NCI-H2196 (cell line): Measurements from ENCODE around the gene LPCAT2.
"Not testable (repeated sequence)": the region's sequence is repeated elsewhere in the genome, so short reads cannot be mapped to it uniquely, and the experiment has no call there.

Experiments used
- DNase-seq: peaks from one replicate; lab custom pipeline; 2025; ENCODE audit not compliant: unreplicated experiment; lab: John Stamatoyannopoulos, UW

Gene LPCAT2

GRCh38 chr16:55576384-55576783 is 67.5 kb downstream of the LPCAT2 start:
- DNase-seq = no peak

GRCh38 chr16:55577887-55578286 is 69.0 kb downstream of the LPCAT2 start:
- no peak for DNase-seq

DNA sequence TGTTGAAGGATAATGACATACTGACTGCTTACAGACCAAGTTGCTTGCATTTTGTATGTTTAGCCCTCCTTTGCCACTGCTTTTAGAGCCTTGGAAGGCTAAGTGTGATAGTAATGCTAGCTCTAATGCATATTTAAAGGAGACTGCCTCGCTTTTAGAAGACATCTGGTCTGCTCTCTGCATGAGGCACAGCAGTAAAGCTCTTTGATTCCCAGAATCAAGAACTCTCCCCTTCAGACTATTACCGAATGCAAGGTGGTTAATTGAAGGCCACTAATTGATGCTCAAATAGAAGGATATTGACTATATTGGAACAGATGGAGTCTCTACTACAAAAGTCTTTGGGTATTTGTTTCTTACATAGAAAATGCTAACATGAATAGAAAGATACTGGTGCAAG is 76.8 kb downstream of the LPCAT2 start:
- no peak for DNase-seq

DNA sequence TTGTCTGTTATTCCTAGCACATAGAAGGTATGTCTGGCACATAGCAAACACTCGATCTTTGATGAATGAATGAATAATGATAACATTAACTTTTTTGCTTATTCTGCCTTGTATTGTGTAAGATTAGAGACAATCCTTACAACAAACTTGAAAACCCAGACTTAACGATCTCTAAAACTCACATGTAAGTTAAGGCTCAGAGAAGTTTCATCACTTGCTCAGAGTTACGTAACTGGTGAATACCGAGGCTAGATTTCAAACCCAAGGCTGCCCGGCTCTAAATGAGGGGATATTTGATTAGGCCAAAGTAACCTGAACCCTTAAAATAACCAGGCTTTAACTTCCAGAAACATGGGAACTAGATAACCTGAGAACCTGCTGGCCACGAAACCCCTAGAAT is 79.9 kb downstream of the LPCAT2 start:
- DNase-seq = no peak

GRCh38 chr16:55592306-55592705 is 83.4 kb downstream of the LPCAT2 start:
- no peak for DNase-seq

GRCh38 chr16:55597928-55598327 is 89.1 kb downstream of the LPCAT2 start:
- no peak for DNase-seq

DNA sequence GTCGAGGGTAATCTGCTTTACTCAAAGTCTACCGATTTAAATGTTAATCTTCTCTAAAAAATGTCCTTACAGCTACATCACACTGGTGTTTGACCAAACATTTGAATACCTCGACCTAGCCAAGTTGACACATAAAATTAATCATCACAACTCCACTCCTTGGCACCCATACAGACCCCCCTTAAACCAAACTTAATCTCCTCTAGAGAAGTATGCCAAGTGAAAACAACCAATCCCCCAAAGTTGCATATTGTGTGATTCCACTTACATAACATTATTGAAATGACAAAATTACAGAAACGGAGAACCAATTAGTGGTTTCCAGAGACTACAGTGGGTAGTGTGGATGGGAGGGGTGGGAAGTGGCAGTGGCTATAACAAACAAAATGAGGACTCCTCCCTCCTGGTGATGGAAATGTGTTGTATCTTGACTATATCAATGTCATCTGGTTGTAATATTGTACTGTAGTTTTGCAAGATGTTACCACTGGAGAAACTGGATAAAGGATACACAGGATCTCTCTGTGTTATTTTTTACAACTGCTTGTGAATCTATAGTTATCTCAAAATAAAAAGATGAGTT is 97.0 kb downstream of the LPCAT2 start:
- no peak for DNase-seq

DNA sequence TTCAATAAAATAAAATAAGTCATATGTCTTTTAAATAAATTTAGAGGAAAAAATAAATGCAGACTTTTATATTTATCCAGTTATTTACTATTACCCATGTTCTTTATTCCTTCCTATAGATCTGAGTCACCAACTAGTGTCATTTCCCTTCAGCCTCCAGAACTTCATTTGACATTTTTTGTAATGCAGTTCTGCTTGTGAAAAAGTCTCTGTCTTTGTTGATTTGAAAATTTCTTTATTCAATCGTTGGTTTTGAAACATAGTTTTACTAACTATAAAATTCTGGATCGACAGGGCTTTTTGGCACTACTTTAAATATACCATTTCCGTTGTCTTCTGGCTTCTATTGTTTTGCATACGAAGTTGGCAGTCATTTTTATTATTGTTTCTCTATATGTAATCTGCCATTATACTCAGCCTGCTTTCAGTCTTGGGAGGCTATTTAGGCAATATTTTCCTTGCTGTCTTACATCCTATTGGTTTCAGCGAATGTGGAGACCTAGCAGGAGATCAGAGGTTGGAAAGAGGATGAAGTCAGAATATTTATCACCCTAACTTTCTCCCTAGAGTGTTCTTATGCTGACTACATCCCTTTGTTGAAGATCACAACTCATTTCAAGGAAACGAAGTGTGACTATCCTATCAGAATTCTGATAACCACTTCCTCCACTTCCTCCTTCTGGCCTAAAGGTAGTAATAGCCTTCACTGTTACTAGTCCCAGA is 104.9 kb downstream of the LPCAT2 start:
- no peak for DNase-seq

DNA sequence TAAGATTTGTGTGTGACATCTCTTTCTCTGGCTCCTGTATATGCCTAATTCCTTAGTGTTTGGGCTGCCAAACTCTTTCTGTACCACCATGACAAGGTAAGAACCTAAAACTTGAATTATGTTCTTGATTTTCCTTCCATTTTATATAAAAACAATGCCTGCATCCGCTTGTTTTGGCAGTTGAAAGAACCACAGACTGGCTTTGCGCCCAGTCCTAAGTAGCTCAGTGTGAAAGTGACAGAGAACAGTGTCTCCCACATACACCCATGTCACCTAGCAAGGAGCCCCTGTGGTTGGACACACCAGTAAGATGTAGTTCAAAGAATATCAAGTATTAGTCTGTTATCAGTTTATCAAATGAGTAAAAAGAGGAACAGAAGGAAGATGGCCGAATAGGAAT is 106.2 kb downstream of the LPCAT2 start:
- no peak for DNase-seq

DNA sequence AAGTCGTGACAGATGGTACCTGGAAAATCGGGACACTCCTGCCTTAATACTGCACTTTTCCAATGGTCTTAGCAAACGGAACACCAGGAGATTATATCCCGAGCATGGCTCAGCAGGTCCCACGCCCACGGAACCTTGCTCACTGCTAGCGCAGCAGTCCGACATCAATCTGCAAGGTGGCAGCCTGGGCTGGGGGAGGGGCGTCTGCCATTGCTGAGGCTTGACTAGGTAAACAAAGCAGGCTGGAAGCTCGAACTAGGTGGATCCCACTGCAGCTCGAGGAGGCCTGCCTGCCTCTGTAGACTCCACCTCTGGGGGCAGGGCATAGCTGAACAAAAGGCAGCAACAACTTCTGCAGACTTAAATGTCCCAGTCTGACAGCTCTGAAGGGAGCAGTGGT is 106.8 kb downstream of the LPCAT2 start:
- DNase-seq = not testable (repeated sequence)

DNA sequence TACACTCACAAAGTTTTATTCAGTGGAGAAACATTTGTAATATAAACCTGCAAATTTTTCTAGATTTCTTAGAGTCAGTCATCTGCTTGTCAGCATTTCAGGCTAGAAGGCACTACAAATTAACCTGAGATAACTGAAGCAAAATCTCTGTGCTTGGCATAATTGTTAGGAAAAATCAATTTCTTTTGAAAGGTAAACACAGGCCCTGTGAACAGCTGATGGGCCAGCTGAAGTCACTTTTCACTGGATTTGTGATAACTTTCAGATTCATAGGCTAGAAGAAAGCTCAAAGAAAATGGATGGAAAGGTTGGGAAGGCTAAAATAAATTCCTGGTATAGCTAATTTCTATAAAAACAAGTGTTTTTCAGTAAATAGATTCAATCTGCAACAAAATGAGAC is 112.9 kb downstream of the LPCAT2 start:
- no peak for DNase-seq

GRCh38 chr16:55622272-55622671 is 113.4 kb downstream of the LPCAT2 start:
- no peak for DNase-seq

GRCh38 chr16:55622930-55623561 is 114.2 kb downstream of the LPCAT2 start:
- no peak for DNase-seq

- DNase-seq = no peak
Measured at GRCh38 chr16:55623640-55624039, 114.8 kb downstream of the LPCAT2 start.

DNA sequence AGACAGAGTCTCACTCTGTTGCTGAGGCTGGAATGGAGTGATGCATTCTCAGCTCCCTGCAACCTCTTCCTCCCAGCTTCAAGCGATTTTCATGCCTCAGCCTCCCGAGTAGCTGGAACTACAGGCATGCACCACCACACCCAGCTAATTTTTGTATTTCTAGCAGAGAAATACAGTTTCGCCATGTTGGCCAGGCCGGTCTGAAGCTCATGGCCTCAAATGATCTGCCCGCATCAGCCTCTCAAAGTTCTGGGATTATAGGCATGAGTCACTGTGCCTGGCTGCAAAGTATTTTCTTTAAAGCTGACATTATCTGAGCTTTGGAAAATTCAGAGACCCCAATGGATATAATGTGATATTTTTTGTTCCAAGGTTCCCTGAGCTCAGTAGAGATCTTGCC is 115.8 kb downstream of the LPCAT2 start:
- no peak for DNase-seq

GRCh38 chr16:55625843-55626242 is 117.0 kb downstream of the LPCAT2 start:
- DNase-seq = no peak

DNA sequence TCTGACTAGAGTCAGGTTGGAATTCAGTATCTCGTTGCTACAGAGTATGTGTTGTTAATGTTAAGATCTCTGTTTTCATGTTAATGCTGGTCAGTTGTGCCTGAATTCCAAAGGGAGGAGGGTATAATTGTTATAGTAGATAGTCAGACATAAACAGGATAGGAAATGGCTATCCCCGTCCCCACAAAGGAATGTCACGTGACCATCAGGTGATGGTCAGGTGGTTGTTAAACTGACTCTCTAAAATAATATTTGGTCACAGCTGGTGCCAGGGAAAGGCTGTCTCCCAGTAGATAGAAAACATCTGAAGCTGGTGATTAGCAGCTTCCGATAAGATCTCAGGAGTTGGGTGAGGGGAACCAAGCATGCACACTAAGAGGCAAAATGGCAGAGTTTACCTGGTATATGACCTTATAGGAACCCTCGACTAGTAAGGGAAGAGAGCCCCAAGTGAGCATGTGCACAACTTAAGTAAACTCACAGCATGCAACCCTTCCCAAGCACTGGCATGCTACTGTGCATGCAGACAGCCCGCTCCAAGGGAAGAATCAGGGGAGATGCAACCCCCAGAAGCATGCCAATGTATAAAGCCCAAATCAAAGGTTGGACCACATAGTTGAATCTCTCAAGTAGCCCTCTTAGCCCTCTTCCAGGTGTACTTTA is 119.6 kb downstream of the LPCAT2 start:
- no peak for DNase-seq

DNA sequence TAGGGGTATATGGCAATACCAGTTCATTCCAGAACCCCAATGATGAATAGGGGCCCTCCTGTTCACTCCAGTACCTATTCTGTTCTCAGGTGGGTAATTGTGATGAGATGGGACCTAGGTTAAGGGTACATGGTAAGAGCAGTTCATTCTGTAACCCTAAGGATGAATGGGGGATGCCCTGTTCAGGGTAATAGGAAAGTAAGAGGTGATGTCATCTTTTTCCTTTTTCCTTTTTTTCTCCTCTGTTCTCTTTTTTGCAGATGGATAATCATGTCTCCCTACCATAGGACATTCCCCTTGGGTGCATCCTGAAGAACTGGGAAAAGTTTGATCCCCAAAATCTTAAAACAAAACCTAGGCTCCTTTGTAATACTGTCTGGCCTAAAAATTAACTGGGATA is 121.9 kb downstream of the LPCAT2 start:
- DNase-seq = no peak

- DNase-seq = no peak
Measured at GRCh38 chr16:55632259-55632658, 123.4 kb downstream of the LPCAT2 start.

DNA sequence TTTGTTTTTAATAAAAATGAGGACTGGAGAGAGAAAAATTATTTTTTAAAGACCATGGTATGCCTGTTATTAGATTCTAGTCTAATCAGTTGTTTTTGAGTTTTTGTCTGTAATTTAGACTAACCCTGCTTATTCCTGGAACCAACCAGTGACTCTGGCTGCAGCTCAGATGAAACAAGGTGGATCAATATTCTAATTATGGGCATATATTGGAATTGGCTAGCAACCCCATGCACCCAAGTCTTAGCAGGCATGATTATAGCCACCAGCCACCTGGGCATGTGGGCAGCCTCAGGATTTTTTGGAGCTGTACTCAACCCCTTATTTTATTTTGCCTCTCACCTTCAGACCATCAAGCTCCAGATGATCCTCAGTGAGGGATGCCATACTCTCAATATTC is 125.3 kb downstream of the LPCAT2 start:
- no peak for DNase-seq
